Natural killer cell (primary cell): ENCODE measurements around the gene NOS1. TPM values are rescaled to one million over a fixed set of nuclear protein-coding genes. Genes with fewer than 3 reads are reported as not detected.

Experiments used
- ATAC-seq, 3 donors: fragments of 150-1000 bp in 2 of 3; fragments of 200-7000 bp in 1 of 3; cut with Tn5 transposase; 1 replicate in 1 of 3; 2 replicates in 2 of 3; pipeline ENCODE4 v1.10.0; 2021; ENCODE audit warnings: mild to moderate bottlenecking in 2 of 3, moderate library complexity in 2 of 3
- DNase-seq, 2 donors: peaks; one replicate each; pipeline versions ENCODE4 v3.0.0 to v3.0.0-alpha.2; 2013 to 2021; ENCODE audit warnings: mixed read lengths in 1 of 2
- H3K27ac ChIP-seq: one replicate; pipeline ENCODE4 v1.5.1; 2013; ENCODE audit warnings: mild to moderate bottlenecking, low read length
- H3K27me3 ChIP-seq: one replicate; pipeline ENCODE4 v1.6.1; 2013; ENCODE audit warnings: low read length; ENCODE audit not compliant: control insufficient read depth, insufficient read depth
- H3K36me3 ChIP-seq: one replicate; pipeline ENCODE4 v1.6.1; 2013; ENCODE audit warnings: low read length; ENCODE audit not compliant: control insufficient read depth, insufficient read depth
- H3K4me1 ChIP-seq: one replicate; pipeline ENCODE4 v1.6.1; 2013; ENCODE audit warnings: low read length; ENCODE audit not compliant: control insufficient read depth, insufficient read depth
- H3K4me3 ChIP-seq: one replicate; pipeline ENCODE4 v1.5.1; 2013; ENCODE audit warnings: low read length
- H3K9me3 ChIP-seq: one replicate; pipeline ENCODE4 v1.6.1; 2013; ENCODE audit warnings: low read length; ENCODE audit not compliant: control insufficient read depth, insufficient read depth
- H3K27ac Mint-ChIP-seq, 2 donors: one replicate each; pipeline ENCODE4 v1.8.0; 2022; ENCODE audit warnings: mild to moderate bottlenecking in 2 of 2, mixed read lengths in 2 of 2, moderate library complexity in 1 of 2
- H3K27me3 Mint-ChIP-seq, 2 donors: one replicate each; pipeline ENCODE4 v1.8.0; 2022; ENCODE audit warnings: low read depth in 2 of 2, mixed read lengths in 2 of 2
- H3K36me3 Mint-ChIP-seq: one replicate; pipeline ENCODE4 v1.8.0; 2022; ENCODE audit warnings: mixed read lengths
- H3K4me1 Mint-ChIP-seq, 2 donors: one replicate each; pipeline ENCODE4 v1.8.0; 2022; ENCODE audit warnings: mixed read lengths in 2 of 2
- H3K4me3 Mint-ChIP-seq: one replicate; pipeline ENCODE4 v1.8.0; 2022; ENCODE audit warnings: mild to moderate bottlenecking, moderate library complexity, mixed read lengths
- H3K9me3 Mint-ChIP-seq, 2 donors: one replicate each; pipeline ENCODE4 v1.8.0; 2022; ENCODE audit warnings: mixed read lengths in 2 of 2
- WGBS: methylation state at CpG from one replicate; pipeline ENCODE4 v1.1.7; 2013; ENCODE audit warnings: missing lambda C conversion rate; ENCODE audit not compliant: insufficient coverage; 5-methylcytosine and 5-hydroxymethylcytosine counted together
- intact Hi-C: fragments of 100-400 bp; cut with micrococcal nuclease; formaldehyde crosslinking; loops from one replicate; pipeline ENCODE4 v1.14.2; 2022
- total RNA-seq, 4 donors: library from RNA; stranded (reverse); fragments of 120-200 nt in 1 of 4; gene quantifications; one replicate each; pipeline versions ENCODE4 v1.2.3 to v1.2.4, GENCODE V29; 2013 to 2022
- TF ChIP-seq, protein P1 (sequence below): fragments of 200-600 bp; IDR thresholded peaks from one replicate; pipeline ENCODE4 v1.8.0; 2022; ENCODE audit warnings: antibody characterized with exemption

The NOS1 gene
- total RNA-seq, 3 donors from 2014 or later (not counting 1 experiment from before 2014, with no cell fraction given): not detected

DNA sequence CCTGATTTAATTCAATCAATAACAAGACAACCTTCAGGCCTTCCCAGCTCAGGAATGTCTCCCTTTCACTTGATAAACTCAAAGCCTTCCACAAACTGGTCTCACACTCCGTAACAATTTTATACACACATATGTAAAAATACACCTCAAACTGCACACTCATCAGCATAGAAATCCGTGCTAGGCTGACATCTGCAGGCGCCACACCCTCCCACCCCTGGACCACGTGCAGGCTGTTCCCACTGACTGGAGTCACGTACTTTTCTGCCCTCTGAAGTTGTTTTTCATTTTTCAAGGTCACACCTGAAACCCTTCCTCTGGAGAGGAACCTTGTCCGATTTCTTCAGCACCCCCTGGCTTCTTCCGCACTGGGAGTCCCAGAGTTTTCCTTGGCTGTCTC, 198.8 kb downstream of the NOS1 start:
- H3K27me3 ChIP-seq: no peaks in the 10 kb centered on the region
- Mint-ChIP-seq H3K27me3 (no peaks in the 10 kb centered on the region), H3K4me3 (no peak overlapping the region), H3K9me3 (no peaks in the 10 kb centered on the region), H3K4me1 (peaks cover 0 to 12% of the 10 kb centered on the region in 2 donors), H3K36me3 (peaks cover 32% of the 10 kb centered on the region), H3K27ac (no peak overlapping the region)
- TF ChIP-seq, protein P1, sequence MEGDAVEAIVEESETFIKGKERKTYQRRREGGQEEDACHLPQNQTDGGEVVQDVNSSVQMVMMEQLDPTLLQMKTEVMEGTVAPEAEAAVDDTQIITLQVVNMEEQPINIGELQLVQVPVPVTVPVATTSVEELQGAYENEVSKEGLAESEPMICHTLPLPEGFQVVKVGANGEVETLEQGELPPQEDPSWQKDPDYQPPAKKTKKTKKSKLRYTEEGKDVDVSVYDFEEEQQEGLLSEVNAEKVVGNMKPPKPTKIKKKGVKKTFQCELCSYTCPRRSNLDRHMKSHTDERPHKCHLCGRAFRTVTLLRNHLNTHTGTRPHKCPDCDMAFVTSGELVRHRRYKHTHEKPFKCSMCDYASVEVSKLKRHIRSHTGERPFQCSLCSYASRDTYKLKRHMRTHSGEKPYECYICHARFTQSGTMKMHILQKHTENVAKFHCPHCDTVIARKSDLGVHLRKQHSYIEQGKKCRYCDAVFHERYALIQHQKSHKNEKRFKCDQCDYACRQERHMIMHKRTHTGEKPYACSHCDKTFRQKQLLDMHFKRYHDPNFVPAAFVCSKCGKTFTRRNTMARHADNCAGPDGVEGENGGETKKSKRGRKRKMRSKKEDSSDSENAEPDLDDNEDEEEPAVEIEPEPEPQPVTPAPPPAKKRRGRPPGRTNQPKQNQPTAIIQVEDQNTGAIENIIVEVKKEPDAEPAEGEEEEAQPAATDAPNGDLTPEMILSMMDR: no peak
- WGBS: 94% methylated on average over 7 of the region's 7 CpGs
- DNase-seq (no peak), ATAC-seq (no peak)
- no peak overlapping the region for H3K4me3 ChIP-seq
- H3K4me1 ChIP-seq: no peaks in the 10 kb centered on the region
- peaks cover 82% of the 10 kb centered on the region for H3K36me3 ChIP-seq
- H3K9me3 ChIP-seq: no peaks in the 10 kb centered on the region
- H3K27ac ChIP-seq: no peak overlapping the region
- intact Hi-C loops: no loop called here

DNA sequence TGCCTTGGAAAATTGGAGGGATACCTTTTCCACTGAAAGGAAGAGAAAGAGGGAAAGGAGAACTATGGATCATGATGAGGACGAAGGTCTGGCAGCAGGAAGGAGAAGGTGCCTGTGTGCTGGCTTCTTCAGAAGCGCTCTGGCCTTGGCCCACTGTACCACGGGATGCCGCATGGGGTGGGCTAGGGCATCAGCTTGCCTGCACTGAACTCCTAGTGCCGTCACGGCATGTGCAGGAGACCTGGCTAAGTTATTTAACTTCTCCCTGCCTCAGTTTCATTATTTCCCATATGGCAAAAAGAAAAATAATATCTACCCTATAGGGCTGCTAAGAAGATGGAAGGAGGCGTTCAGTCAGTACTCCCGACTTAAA, 199.3 kb downstream of the NOS1 start:
- peaks cover 84% of the 10 kb centered on the region for H3K36me3 ChIP-seq
- H3K9me3 ChIP-seq: no peaks in the 10 kb centered on the region
- Mint-ChIP-seq H3K27me3 (no peaks in the 10 kb centered on the region), H3K36me3 (peaks cover 36% of the 10 kb centered on the region), H3K9me3 (no peaks in the 10 kb centered on the region), H3K4me1 (peaks cover 0 to 12% of the 10 kb centered on the region in 2 donors), H3K27ac (peak overlapping the region in 1 of 2 donors; percentile 15), H3K4me3 (no peak overlapping the region)
- no peak overlapping the region for H3K4me3 ChIP-seq
- no peak overlapping the region for H3K27ac ChIP-seq
- H3K27me3 ChIP-seq: no peaks in the 10 kb centered on the region
- ATAC-seq (no peak), DNase-seq (no peak)
- 99% methylated on average over 8 of the region's 8 CpGs for WGBS
- no peaks in the 10 kb centered on the region for H3K4me1 ChIP-seq
- TF ChIP-seq, protein P1: no peak
- intact Hi-C loops: no loop called here

DNA sequence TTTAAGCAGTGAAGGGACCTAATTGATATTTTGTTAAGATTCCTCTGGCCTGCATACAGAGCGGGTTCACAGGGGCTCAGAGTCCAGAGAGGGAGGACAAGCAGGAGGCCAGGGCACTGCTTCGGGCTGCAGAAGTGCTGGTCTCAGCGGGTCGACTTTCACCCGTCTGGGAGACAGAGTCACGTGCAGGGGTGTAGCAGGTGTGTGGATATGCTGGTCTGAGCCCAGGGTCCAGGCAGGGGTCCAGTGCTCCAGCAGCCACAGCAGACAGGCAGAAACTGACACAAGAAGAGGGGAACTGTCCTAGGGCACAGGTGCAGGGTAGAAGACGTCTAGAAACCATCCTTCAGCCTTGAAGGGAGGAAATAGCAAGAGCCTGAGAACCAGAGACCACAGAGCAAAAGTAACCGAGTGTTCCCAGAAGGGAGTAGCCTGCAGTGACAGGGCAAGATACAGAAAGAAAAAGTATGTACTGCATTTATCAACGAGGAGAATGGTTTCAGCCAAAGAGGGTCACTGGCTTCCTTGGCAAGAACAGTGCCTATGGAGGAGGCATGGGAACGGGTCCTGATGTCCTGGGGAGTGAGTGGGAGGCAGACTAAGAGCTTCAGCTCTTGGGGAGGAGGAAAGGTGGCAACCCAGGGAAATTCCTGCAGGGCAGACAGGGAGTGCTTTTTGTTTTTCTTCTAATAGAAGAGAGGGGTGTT, 199.8 kb downstream of the NOS1 start:
- Mint-ChIP-seq H3K27me3 (no peaks in the 10 kb centered on the region), H3K27ac (peak overlapping the region in 1 of 2 donors; percentile 15), H3K36me3 (peaks cover 36% of the 10 kb centered on the region), H3K4me1 (peaks cover 0 to 12% of the 10 kb centered on the region in 2 donors), H3K4me3 (no peak overlapping the region), H3K9me3 (no peaks in the 10 kb centered on the region)
- intact Hi-C loops: no loop called here
- TF ChIP-seq, protein P1: no peak
- Histone ChIP-seq H3K4me1 (no peaks in the 10 kb centered on the region), H3K36me3 (peaks cover 78% of the 10 kb centered on the region), H3K9me3 (no peaks in the 10 kb centered on the region), H3K27ac (no peak overlapping the region), H3K27me3 (no peaks in the 10 kb centered on the region), H3K4me3 (no peak overlapping the region)
- 89% methylated on average over 10 of the region's 10 CpGs for WGBS
- DNase-seq (no peak), ATAC-seq (no peak)

DNA sequence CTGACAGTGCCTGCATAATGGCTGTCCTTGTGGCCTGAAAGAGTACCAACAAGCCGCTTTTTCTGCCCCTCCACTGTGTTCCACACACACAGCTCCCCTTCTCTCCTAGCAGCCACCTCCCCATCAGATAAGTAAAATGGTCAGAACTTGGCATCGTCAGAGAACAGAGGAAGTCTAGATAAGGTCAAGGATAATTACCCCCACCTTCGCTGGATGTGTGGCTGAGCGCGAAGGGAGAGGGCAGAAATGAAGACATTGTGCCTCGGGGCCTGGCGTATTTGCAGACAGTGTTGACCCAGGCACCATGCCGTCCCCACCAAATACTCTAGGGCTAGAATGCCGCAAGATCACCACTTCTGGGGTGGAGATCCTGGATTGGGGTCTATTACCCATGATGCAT, 201.8 kb downstream of the NOS1 start:
- no peak overlapping the region for H3K4me3 Mint-ChIP-seq
- no peak overlapping the region for H3K27ac ChIP-seq
- no peak overlapping the region for H3K27ac Mint-ChIP-seq
- ATAC-seq (no peak), DNase-seq (no peak)
- intact Hi-C loops: no loop called here
- H3K36me3 ChIP-seq: peaks cover 81% of the 10 kb centered on the region
- H3K9me3 Mint-ChIP-seq: no peaks in the 10 kb centered on the region
- peaks cover 0 to 12% of the 10 kb centered on the region in 2 donors for H3K4me1 Mint-ChIP-seq
- no peaks in the 10 kb centered on the region for H3K9me3 ChIP-seq
- no peak overlapping the region for H3K4me3 ChIP-seq
- H3K36me3 Mint-ChIP-seq: peaks cover 41% of the 10 kb centered on the region
- no peaks in the 10 kb centered on the region for H3K4me1 ChIP-seq
- no peaks in the 10 kb centered on the region for H3K27me3 Mint-ChIP-seq
- 97% methylated on average over 8 of the region's 9 CpGs for WGBS
- H3K27me3 ChIP-seq: no peaks in the 10 kb centered on the region
- TF ChIP-seq, protein P1: no peak
